SK-N-SH treated with all-trans-retinoic acid at 6 μM for 48 hours (cell line): Measurements from ENCODE around the gene SYNPO2.
A peak's percentile ranks its signal among the peaks of the same experiment; 100 is the strongest.

Source experiments
- ATAC-seq: fragments of 200-7000 bp; cut with Tn5 transposase; 3 replicates; pipeline ENCODE4 v1.9.1; 2020; ENCODE audit warnings: mild to moderate bottlenecking, moderate library complexity
- ARNTL ChIP-seq: fragments of 450-650 bp; formaldehyde crosslinking; IDR thresholded peaks from 2 replicates; pipeline ENCODE4 v1.5.0; 2020; ENCODE audit warnings: low read depth, mild to moderate bottlenecking, moderate library complexity, borderline replicate concordance
- CSDC2 ChIP-seq: fragments of 250-450 bp; sonication (Bioruptor Pico); IDR thresholded peaks from 2 replicates; pipeline ENCODE4 v1.5.0; 2020; ENCODE audit warnings: mild to moderate bottlenecking, moderate library complexity
- GLIS3 ChIP-seq: fragments of 250-450 bp; sonication (Bioruptor Pico); IDR thresholded peaks from 2 replicates; pipeline ENCODE4 v1.5.0; 2020; ENCODE audit warnings: mild to moderate bottlenecking, moderate library complexity
- ISL1 ChIP-seq: fragments of 250-450 bp; sonication (Bioruptor Pico); IDR thresholded peaks from 2 replicates; pipeline ENCODE4 v2.1.2; 2022; ENCODE audit warnings: mild to moderate bottlenecking, moderate library complexity
- OSR1 ChIP-seq: fragments of 250-450 bp; sonication (Bioruptor Pico); IDR thresholded peaks from 2 replicates; pipeline ENCODE4 v1.8.0; 2022; ENCODE audit warnings: moderate library complexity, mild to moderate bottlenecking, inconsistent platforms
- PATZ1 ChIP-seq: fragments of 250-450 bp; sonication (Bioruptor Pico); IDR thresholded peaks from 2 replicates; pipeline ENCODE4 v1.8.0; 2020; ENCODE audit warnings: mild to moderate bottlenecking, moderate library complexity, borderline replicate concordance
- POU6F1 ChIP-seq: fragments of 250-450 bp; sonication (Bioruptor Pico); IDR thresholded peaks from 2 replicates; pipeline ENCODE4 v1.8.0; 2021; ENCODE audit warnings: low read depth, mild to moderate bottlenecking, moderate library complexity, borderline replicate concordance
- SNAI2 ChIP-seq: fragments of 250-450 bp; sonication (Bioruptor Pico); IDR thresholded peaks from 2 replicates; pipeline ENCODE4 v1.5.0; 2020; ENCODE audit warnings: mild to moderate bottlenecking, moderate library complexity
- TCF4 ChIP-seq: fragments of 250-450 bp; sonication (Bioruptor Pico); IDR thresholded peaks from 2 replicates; pipeline ENCODE4 v1.8.0; 2021; ENCODE audit warnings: mild to moderate bottlenecking, moderate library complexity, borderline replicate concordance
- TOX ChIP-seq: fragments of 250-450 bp; sonication (Bioruptor Pico); IDR thresholded peaks from 2 replicates; pipeline ENCODE4 v1.8.0; 2021; ENCODE audit warnings: mild to moderate bottlenecking, moderate library complexity, borderline replicate concordance
- TSHZ2 ChIP-seq: fragments of 250-450 bp; sonication (Bioruptor Pico); IDR thresholded peaks from 2 replicates; pipeline ENCODE4 v1.5.0; 2020; ENCODE audit warnings: mild to moderate bottlenecking, moderate library complexity
- ZC3H10 ChIP-seq: fragments of 250-450 bp; sonication (Bioruptor Pico); IDR thresholded peaks from 2 replicates; pipeline ENCODE4 v1.5.1; 2021; ENCODE audit warnings: mild to moderate bottlenecking, moderate library complexity
- ZFP3 ChIP-seq: fragments of 250-450 bp; sonication (Bioruptor Pico); IDR thresholded peaks from 2 replicates; pipeline ENCODE4 v1.5.0; 2020; ENCODE audit warnings: mild to moderate bottlenecking, moderate library complexity
- ZFP30 ChIP-seq: fragments of 450-650 bp; formaldehyde crosslinking; IDR thresholded peaks from 2 replicates; pipeline ENCODE4 v1.5.0; 2022; ENCODE audit warnings: mild to moderate bottlenecking, moderate library complexity
- ZNF565 ChIP-seq: fragments of 450-650 bp; formaldehyde crosslinking; conservative IDR thresholded peaks from 2 replicates; pipeline ENCODE4 v1.5.0; 2020; ENCODE audit warnings: low read depth, mild to moderate bottlenecking, moderate library complexity
- ZNF70 ChIP-seq: fragments of 450-650 bp; formaldehyde crosslinking; IDR thresholded peaks from 2 replicates; pipeline ENCODE4 v1.5.0; 2020; ENCODE audit warnings: mild to moderate bottlenecking, moderate library complexity
- ZNF8 ChIP-seq: fragments of 450-650 bp; formaldehyde crosslinking; IDR thresholded peaks from 2 replicates; pipeline ENCODE4 v1.5.0; 2020; ENCODE audit warnings: mild to moderate bottlenecking, moderate library complexity
- TF ChIP-seq, protein P1 (sequence below): fragments of 250-450 bp; sonication (Bioruptor Pico); IDR thresholded peaks from 2 replicates; pipeline ENCODE4 v1.5.1; 2020; ENCODE audit warnings: low read depth, mild to moderate bottlenecking, moderate library complexity

Gene SYNPO2

GRCh38 chr4:119025420-119025819, 136.8 kb downstream of the SYNPO2 start (continued):
- TF ChIP-seq POU6F1, result no peak
- no peak for TF ChIP-seq ISL1 (CRISPR knock-in tag)
- TF ChIP-seq TOX (CRISPR knock-in tag), result no peak
- no peak for TF ChIP-seq TCF4 (CRISPR knock-in tag)
- no peak for TF ChIP-seq ZFP30
- TF ChIP-seq, all 23 proteins: peak for 0

GRCh38 chr4:119025916-119026661, 137.4 kb downstream of the SYNPO2 start:
- peak; percentile 48 for ATAC-seq
- no peak for TF ChIP-seq TSHZ2 (CRISPR knock-in tag)
- no peak for TF ChIP-seq ZNF8 (CRISPR knock-in tag)
- TF ChIP-seq ZFP30, result no peak
- no peak for TF ChIP-seq GLIS3 (CRISPR knock-in tag)
- no peak for TF ChIP-seq ZNF565 (CRISPR knock-in tag)
- no peak for TF ChIP-seq ZNF70 (CRISPR knock-in tag)
- no peak for TF ChIP-seq ISL1 (CRISPR knock-in tag)
- no peak for TF ChIP-seq OSR1 (CRISPR knock-in tag)
- no peak for TF ChIP-seq TCF4 (CRISPR knock-in tag)
- TF ChIP-seq ZC3H10 (CRISPR knock-in tag), result no peak
- no peak for TF ChIP-seq PATZ1 (CRISPR knock-in tag)
- no peak for TF ChIP-seq CSDC2

- ATAC-seq, result peak; percentile 15; the same call in 2 of the 3 replicates
- TF ChIP-seq ZNF8 (CRISPR knock-in tag), result no peak
- TF ChIP-seq TSHZ2 (CRISPR knock-in tag), result no peak
- no peak for TF ChIP-seq ARNTL (CRISPR knock-in tag)
- no peak for TF ChIP-seq TCF4 (CRISPR knock-in tag)
- no peak for TF ChIP-seq ZNF70 (CRISPR knock-in tag)
- TF ChIP-seq, protein P1, sequence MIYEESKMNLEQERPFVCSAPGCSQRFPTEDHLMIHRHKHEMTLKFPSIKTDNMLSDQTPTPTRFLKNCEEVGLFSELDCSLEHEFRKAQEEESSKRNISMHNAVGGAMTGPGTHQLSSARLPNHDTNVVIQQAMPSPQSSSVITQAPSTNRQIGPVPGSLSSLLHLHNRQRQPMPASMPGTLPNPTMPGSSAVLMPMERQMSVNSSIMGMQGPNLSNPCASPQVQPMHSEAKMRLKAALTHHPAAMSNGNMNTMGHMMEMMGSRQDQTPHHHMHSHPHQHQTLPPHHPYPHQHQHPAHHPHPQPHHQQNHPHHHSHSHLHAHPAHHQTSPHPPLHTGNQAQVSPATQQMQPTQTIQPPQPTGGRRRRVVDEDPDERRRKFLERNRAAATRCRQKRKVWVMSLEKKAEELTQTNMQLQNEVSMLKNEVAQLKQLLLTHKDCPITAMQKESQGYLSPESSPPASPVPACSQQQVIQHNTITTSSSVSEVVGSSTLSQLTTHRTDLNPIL (CRISPR knock-in tag), result no peak
- no peak for TF ChIP-seq POU6F1
- TF ChIP-seq ZFP3 (CRISPR knock-in tag), result no peak
- no peak for TF ChIP-seq PATZ1 (CRISPR knock-in tag)
- TF ChIP-seq SNAI2 (CRISPR knock-in tag), result no peak
- no peak for TF ChIP-seq ZFP30
- no peak for TF ChIP-seq CSDC2
- TF ChIP-seq, all 23 proteins: peak for 0
Observed at GRCh38 chr4:119026662-119027444, 138.2 kb downstream of the SYNPO2 start.
